GM12874 (cell line): ENCODE data around the gene TRPM8.

Source experiments
- TF ChIP-seq, protein P1 (sequence below): IDR thresholded peaks from 2 replicates; pipeline ENCODE4 v1.5.1; 2011; ENCODE audit warnings: low read depth, mild to moderate bottlenecking, control low read depth, low read length, moderate library complexity; ENCODE audit not compliant: insufficient read depth

Gene TRPM8

GRCh38 chr2:234025891-234026401, 108.8 kb downstream of the TRPM8 start:
- TF ChIP-seq, protein P1, sequence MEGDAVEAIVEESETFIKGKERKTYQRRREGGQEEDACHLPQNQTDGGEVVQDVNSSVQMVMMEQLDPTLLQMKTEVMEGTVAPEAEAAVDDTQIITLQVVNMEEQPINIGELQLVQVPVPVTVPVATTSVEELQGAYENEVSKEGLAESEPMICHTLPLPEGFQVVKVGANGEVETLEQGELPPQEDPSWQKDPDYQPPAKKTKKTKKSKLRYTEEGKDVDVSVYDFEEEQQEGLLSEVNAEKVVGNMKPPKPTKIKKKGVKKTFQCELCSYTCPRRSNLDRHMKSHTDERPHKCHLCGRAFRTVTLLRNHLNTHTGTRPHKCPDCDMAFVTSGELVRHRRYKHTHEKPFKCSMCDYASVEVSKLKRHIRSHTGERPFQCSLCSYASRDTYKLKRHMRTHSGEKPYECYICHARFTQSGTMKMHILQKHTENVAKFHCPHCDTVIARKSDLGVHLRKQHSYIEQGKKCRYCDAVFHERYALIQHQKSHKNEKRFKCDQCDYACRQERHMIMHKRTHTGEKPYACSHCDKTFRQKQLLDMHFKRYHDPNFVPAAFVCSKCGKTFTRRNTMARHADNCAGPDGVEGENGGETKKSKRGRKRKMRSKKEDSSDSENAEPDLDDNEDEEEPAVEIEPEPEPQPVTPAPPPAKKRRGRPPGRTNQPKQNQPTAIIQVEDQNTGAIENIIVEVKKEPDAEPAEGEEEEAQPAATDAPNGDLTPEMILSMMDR = no peak

GRCh38 chr2:234026693-234027254, 109.6 kb downstream of the TRPM8 start:
- TF ChIP-seq, protein P1 = no peak

DNA sequence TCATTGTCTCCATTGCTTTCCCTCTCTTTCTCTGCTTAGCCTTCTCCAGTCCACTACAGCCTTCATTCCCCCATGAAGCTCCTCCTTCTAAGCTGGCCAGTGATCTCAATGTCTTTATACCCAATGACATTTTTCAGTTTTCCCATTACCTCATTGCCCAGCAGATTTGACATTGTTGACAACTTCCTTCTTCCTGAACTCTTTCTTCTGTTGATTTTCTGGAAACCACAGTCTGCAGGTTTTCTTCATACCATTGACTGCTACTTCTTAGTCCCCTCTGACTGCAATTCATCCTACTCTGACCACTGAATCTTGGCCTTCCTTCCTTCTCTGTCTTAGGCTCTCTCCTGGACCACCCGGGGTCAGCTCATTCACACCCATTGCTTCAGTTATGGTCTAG, 110.5 kb downstream of the TRPM8 start:
- TF ChIP-seq, protein P1 = no peak

DNA sequence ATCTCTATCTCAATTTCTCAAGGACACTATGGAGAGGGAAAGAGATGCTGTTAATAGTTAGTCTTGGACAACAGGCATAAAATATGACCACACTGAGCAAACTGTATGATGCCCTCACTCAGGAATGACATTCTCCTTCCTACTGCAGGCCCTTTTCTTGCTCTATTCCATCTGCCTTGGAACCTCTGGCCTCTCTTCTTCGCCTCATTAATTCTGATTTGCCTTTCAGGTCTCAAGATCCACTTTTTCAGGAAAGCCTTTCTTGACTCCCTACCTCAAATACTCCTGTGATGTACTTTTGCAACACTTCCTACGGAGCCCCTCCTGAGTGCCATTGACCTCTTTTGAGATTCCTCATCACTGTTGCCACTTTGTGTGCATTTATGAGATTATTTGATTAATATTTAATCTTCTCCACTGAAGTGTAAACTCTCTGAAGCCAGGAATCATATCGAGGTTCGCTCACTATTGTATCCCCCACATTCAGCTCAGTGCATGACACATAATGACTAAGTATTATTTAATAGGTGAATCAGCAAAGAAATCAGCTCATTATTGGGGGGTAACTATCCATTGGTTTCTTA, 112.1 kb downstream of the TRPM8 start:
- TF ChIP-seq, protein P1 = no peak

DNA sequence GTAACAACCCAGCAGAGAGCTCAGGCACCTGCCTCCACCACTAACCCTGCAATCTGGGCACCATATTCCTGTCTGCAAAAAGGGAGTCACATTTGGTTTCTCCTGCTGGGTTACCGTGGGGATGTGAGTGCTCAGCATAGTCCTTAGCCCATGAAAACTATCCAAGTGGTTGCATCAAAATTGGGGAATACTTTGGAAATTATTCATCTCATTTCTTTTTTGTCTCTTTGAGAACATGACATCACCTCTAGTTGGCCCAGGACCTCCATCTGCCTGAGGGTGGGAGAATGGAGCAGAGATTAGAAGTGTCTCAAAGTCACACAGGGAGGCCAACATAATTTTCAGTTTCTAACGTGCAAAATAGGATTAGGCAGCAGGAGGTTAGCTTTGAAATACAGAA, 114.0 kb downstream of the TRPM8 start:
- TF ChIP-seq, protein P1 = no peak

GRCh38 chr2:234032279-234032856, 115.2 kb downstream of the TRPM8 start:
- TF ChIP-seq, protein P1 = no peak

DNA sequence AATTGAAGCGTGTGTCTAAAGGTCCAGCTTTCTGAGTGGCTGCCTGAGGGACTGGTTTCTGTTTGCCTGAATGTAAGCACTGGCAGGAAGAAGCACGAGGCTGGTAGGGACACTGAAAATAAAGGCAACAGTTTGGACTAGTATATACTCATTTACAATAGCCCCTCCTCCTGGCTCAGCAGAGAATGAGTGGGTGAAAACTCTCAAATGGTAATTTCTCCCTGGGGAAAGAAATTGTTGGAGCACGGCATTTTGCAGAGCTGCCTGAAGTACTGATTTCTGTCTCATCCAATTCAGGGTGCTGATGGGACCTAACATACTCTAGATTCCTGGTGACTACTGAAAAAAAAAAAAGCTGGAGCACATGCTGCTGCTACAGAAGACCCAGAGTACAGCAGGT, 116.0 kb downstream of the TRPM8 start:
- TF ChIP-seq, protein P1 = no peak
